Brain microvascular endothelial cell (primary cell): ENCODE results near the gene TMEM126B.

Experiments used
- DNase-seq: peaks from one replicate; pipeline ENCODE4 v3.0.0-alpha.2; 2020
- H3K27ac ChIP-seq: fragments of 250-450 bp; sonication (Bioruptor Pico); 2 replicates; pipeline ENCODE4 v1.5.1; 2020; ENCODE audit warnings: mild to moderate bottlenecking, moderate library complexity
- H3K27me3 ChIP-seq: fragments of 250-450 bp; sonication (Bioruptor Pico); replicated peaks from 2 replicates; pipeline ENCODE4 v1.5.1; 2020; ENCODE audit warnings: mild to moderate bottlenecking
- H3K36me3 ChIP-seq: fragments of 250-450 bp; sonication (Bioruptor Pico); replicated peaks from 2 replicates; pipeline ENCODE4 v1.5.1; 2020; ENCODE audit warnings: mild to moderate bottlenecking
- H3K4me3 ChIP-seq: 2 replicates; pipeline ENCODE4 v1.5.1; 2011; ENCODE audit warnings: low read depth, mild to moderate bottlenecking, control low read depth, low read length, moderate library complexity
- CTCF ChIP-seq: IDR thresholded peaks from 2 replicates; pipeline ENCODE4 v1.5.1; 2011; ENCODE audit warnings: low read depth, mild to moderate bottlenecking, moderate library complexity, low read length, control low read depth, inconsistent platforms; ENCODE audit errors: missing control alignments
- in situ Hi-C: cut with HindIII; loops from 2 replicates; pipeline ENCODE4 v1.10.0; 2017; ENCODE audit warnings: low sequenced_read_pairs, low pct_ligation_motif_present

Gene TMEM126B

GRCh38 chr11:85672105-85672902 is 43.9 kb downstream of the TMEM126B start:
- no peak for TF ChIP-seq CTCF
- no peak overlapping the region for H3K27ac ChIP-seq
- H3K27me3 ChIP-seq, result no peaks in the 10 kb centered on the region
- DNase-seq, result no peak
- in situ Hi-C loops, result no loop called here
- H3K4me3 ChIP-seq, result no peak overlapping the region
- no peaks in the 10 kb centered on the region for H3K36me3 ChIP-seq

GRCh38 chr11:85673393-85673792 is 45.0 kb downstream of the TMEM126B start:
- no peaks in the 10 kb centered on the region for H3K27me3 ChIP-seq
- H3K4me3 ChIP-seq, result no peak overlapping the region
- no peak overlapping the region for H3K27ac ChIP-seq
- H3K36me3 ChIP-seq, result no peaks in the 10 kb centered on the region
- TF ChIP-seq CTCF, result no peak
- in situ Hi-C loops, result no loop called here
- no peak for DNase-seq

GRCh38 chr11:85679576-85679975 is 51.2 kb downstream of the TMEM126B start:
- no peak for TF ChIP-seq CTCF
- H3K27ac ChIP-seq, result no peak overlapping the region
- in situ Hi-C loops, result no loop called here
- H3K36me3 ChIP-seq, result no peaks in the 10 kb centered on the region
- H3K4me3 ChIP-seq, result no peak overlapping the region
- no peaks in the 10 kb centered on the region for H3K27me3 ChIP-seq
- DNase-seq, result no peak

- in situ Hi-C loops, result no loop called here
- DNase-seq, result no peak
- Histone ChIP-seq H3K4me3 (no peak overlapping the region), H3K36me3 (no peaks in the 10 kb centered on the region), H3K27ac (no peak overlapping the region), H3K27me3 (no peaks in the 10 kb centered on the region)
- TF ChIP-seq CTCF, result no peak
Measured at GRCh38 chr11:85680897-85681296, 52.5 kb downstream of the TMEM126B start.

- Histone ChIP-seq H3K27ac (no peak overlapping the region), H3K36me3 (no peaks in the 10 kb centered on the region), H3K27me3 (no peaks in the 10 kb centered on the region), H3K4me3 (peak overlapping the region; percentile 66)
- TF ChIP-seq CTCF, result no peak
- in situ Hi-C loops, result no loop called here
- DNase-seq, result peak; percentile 17
Measured at GRCh38 chr11:85682330-85683305, 54.2 kb downstream of the TMEM126B start.
